Activated naive CD8-positive, alpha-beta T cell treated with anti-CD3 and anti-CD28 coated beads, Interleukin-2, amount 10 ng/mL, durations not matched to agents 7 days and 5 days (primary cell): ENCODE data around the gene RBM14. TPM values are rescaled to one million over a fixed set of nuclear protein-coding genes. Genes with fewer than 3 reads are reported as not detected.
A peak's percentile ranks its signal among the peaks of the same experiment; 100 is the strongest.
"Not testable (repeated sequence)": the region's sequence is repeated elsewhere in the genome, so short reads cannot be mapped to it uniquely, and the experiment has no call there.

ENCODE experiments used
- ATAC-seq: fragments of 150-1000 bp; cut with Tn5 transposase; one replicate; pipeline ENCODE4 v1.10.0; 2021; ENCODE audit warnings: low read depth, moderate library complexity
- POLR2A ChIA-PET: fragments of 350-600 bp; sonication (Branson Sonifier 250); formaldehyde crosslinking; loops from one replicate; lab custom pipeline; 2021; ENCODE audit warnings: antibody characterized with exemption; lab: Charles Lee
- DNase-seq: peaks from one replicate; pipeline ENCODE4 v3.0.0; 2021
- H3K27ac Mint-ChIP-seq: one replicate; pipeline ENCODE4 v1.8.0; 2022; ENCODE audit warnings: mild to moderate bottlenecking, mixed read lengths
- H3K27me3 Mint-ChIP-seq: one replicate; pipeline ENCODE4 v1.8.0; 2022; ENCODE audit warnings: mild to moderate bottlenecking, moderate library complexity, mixed read lengths
- H3K36me3 Mint-ChIP-seq: one replicate; pipeline ENCODE4 v1.8.0; 2021; ENCODE audit warnings: mild to moderate bottlenecking, mixed read lengths
- H3K4me1 Mint-ChIP-seq: one replicate; pipeline ENCODE4 v1.8.0; 2021; ENCODE audit warnings: mixed read lengths
- H3K4me3 Mint-ChIP-seq: one replicate; pipeline ENCODE4 v1.8.0; 2022; ENCODE audit warnings: mild to moderate bottlenecking, moderate library complexity, mixed read lengths
- H3K9me3 Mint-ChIP-seq: one replicate; pipeline ENCODE4 v1.8.0; 2021; ENCODE audit warnings: mixed read lengths
- total RNA-seq, 2 experiments: library from RNA; stranded (reverse); gene quantifications; one replicate each; pipeline ENCODE4 v1.2.3, GENCODE V29; 2021

RBM14 gene
- total RNA-seq, 2 experiments from 2014 or later: 150 to 151 TPM

DNA sequence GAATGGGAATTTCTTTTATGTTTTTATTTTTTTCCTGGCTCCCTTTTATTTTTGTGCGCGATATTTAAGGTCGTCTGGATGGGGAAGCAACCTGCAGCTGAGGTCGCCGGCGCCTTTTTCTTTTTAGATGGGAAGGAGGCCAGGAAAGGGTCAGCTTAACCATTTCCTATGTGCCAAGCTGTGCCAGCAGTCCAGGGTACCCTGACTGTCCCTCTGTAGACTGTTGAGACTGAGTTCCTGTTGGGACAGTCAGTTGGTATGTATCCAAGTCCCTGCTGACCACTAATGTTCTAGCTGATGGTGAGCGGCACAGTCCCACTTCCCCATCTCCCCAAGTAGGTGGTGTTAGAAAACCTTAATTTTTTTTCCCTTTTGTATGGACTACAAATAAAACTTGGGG, 10.5 kb downstream of the RBM14 start:
- H3K27ac Mint-ChIP-seq: no peak overlapping the region
- POLR2A ChIA-PET: interaction anchor here (0.9 to 2.5 kb wide), 3 partner anchors 8 to 11 kb away, joined by 4 to 13 read pairs (median 4); partner anchors contain the start of gene RBM4
- no peak overlapping the region for H3K4me3 Mint-ChIP-seq
- no peak for DNase-seq
- H3K9me3 Mint-ChIP-seq: no peaks in the 10 kb centered on the region
- H3K36me3 Mint-ChIP-seq: peaks cover 48% of the 10 kb centered on the region
- ATAC-seq: no peak
- no peaks in the 10 kb centered on the region for H3K27me3 Mint-ChIP-seq
- peaks cover 32% of the 10 kb centered on the region for H3K4me1 Mint-ChIP-seq

- Mint-ChIP-seq H3K36me3 (peaks cover 46% of the 10 kb centered on the region), H3K4me1 (peaks cover 23% of the 10 kb centered on the region), H3K9me3 (no peaks in the 10 kb centered on the region), H3K27me3 (no peaks in the 10 kb centered on the region), H3K27ac (no peak overlapping the region), H3K4me3 (no peak overlapping the region)
- POLR2A ChIA-PET: interaction anchor here (1.4 to 2.5 kb wide), 2 partner anchors 9 kb away, joined by 6 to 13 read pairs; partner anchors contain the start of gene RBM4
- ATAC-seq: no peak
- DNase-seq: no peak
Measured at GRCh38 chr11:66628061-66628603, 11.7 kb downstream of the RBM14 start.

DNA sequence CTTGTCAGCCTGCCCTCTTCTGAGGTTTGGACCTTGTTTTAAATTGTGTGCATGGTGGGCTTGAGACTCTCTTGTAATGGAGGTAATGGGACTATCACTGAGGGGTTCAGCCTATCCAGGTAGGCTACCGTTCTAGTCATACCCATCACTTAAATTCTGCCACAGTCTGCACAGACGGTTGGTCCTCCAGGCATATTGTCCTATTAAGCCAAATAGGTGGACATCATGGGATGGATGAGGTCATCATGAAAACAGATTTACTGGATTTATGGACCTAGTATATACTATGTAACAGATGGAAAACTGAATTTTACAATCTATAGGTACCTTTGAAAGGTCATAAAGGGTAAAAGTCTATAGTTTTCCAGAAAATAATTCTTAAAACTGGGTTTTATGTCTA, 12.9 kb downstream of the RBM14 start:
- no peak overlapping the region for H3K27ac Mint-ChIP-seq
- DNase-seq (no peak), ATAC-seq (no peak)
- H3K27me3 Mint-ChIP-seq: no peaks in the 10 kb centered on the region
- H3K9me3 Mint-ChIP-seq: no peaks in the 10 kb centered on the region
- peaks cover 13% of the 10 kb centered on the region for H3K4me1 Mint-ChIP-seq
- H3K36me3 Mint-ChIP-seq: peaks cover 39% of the 10 kb centered on the region
- POLR2A ChIA-PET: interaction anchor here (1.4 to 2.5 kb wide), 2 partner anchors 8 to 10 kb away, joined by 6 to 13 read pairs; partner anchors contain the start of gene RBM4
- no peak overlapping the region for H3K4me3 Mint-ChIP-seq

DNA sequence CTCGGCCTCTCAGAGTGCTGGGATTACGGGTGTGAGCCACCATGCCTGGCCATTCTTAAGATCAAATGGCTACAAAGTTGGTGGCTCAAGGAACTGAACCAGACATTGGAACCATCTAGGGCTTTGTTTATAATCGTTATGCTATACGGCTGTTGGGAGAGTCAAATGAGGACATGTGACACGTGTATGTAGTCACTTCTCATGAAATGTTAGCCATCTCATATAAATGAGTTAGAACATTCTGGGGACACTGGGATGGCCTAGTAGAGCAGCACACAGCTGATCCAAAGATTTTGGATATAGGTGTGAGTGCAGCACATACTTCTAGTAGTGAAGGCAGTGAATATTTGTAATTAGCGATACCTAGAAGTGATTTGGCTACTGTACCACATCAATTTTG, 15.5 kb downstream of the RBM14 start:
- H3K27me3 Mint-ChIP-seq: no peaks in the 10 kb centered on the region
- H3K9me3 Mint-ChIP-seq: no peaks in the 10 kb centered on the region
- H3K27ac Mint-ChIP-seq: no peak overlapping the region
- H3K4me3 Mint-ChIP-seq: no peak overlapping the region
- no peak for DNase-seq
- POLR2A ChIA-PET: interaction anchor here (1.0 to 11.7 kb wide), 2 partner anchors 11 to 17 kb away, joined by 5 to 211 read pairs; partner anchors contain the start of gene RBM14
- peaks cover 13% of the 10 kb centered on the region for H3K4me1 Mint-ChIP-seq
- ATAC-seq: no peak
- H3K36me3 Mint-ChIP-seq: peaks cover 40% of the 10 kb centered on the region

DNA sequence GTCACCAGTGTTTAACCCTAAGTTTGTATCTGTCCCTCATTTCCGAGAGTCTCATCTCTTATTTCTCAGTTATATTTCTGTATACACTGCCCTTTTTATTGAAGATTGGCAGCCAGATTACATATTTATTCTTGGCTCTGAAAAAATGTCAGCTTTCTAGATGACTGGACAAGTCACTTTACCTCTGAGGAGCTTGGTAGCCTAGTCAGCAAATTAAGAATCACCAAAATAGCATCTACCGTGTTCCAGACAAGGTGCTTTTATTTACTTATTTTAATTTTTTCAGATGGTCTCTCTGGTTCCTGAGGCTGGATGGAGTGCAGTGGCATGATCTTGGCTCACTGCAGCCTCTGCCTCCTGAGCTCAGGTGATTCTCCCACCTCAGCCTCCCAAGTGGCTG, 16.5 kb downstream of the RBM14 start:
- Mint-ChIP-seq H3K27ac (no peak overlapping the region), H3K27me3 (no peaks in the 10 kb centered on the region), H3K36me3 (peaks cover 34% of the 10 kb centered on the region), H3K4me1 (peaks cover 19% of the 10 kb centered on the region), H3K4me3 (no peak overlapping the region), H3K9me3 (no peaks in the 10 kb centered on the region)
- POLR2A ChIA-PET: interaction anchor here (11.7 kb wide), 1 partner anchor 12 kb away, joined by 211 read pairs; the partner anchor contains the start of gene RBM14
- no peak for ATAC-seq
- no peak for DNase-seq

DNA sequence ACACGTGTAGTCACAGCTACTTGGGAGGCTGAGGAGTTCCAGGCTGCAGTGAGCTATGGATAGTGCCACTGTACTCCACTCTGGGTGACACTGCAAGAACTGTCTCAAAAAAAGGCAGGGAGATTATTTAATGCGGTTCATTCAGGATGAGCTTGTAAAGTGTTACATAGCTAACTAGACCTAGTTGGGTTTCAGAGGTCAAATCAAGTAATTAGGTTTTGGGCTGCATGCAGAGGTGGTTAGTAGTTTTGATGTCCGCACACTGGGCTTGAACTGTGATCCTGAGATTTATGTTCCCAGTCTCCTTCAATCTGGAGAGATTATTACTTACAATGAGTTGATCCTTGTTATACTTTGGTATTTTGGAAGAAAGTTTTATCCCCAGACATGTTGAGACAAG, 20.0 kb downstream of the RBM14 start:
- DNase-seq (no peak), ATAC-seq (no peak)
- peaks cover 31% of the 10 kb centered on the region for H3K36me3 Mint-ChIP-seq
- no peaks in the 10 kb centered on the region for H3K27me3 Mint-ChIP-seq
- H3K9me3 Mint-ChIP-seq: no peaks in the 10 kb centered on the region
- no peak overlapping the region for H3K27ac Mint-ChIP-seq
- H3K4me1 Mint-ChIP-seq: peaks cover 34% of the 10 kb centered on the region
- no peak overlapping the region for H3K4me3 Mint-ChIP-seq
- POLR2A ChIA-PET: interaction anchor here (2.3 to 11.7 kb wide), 2 partner anchors 8 to 16 kb away, joined by 13 to 211 read pairs; partner anchors contain the start of gene RBM14

DNA sequence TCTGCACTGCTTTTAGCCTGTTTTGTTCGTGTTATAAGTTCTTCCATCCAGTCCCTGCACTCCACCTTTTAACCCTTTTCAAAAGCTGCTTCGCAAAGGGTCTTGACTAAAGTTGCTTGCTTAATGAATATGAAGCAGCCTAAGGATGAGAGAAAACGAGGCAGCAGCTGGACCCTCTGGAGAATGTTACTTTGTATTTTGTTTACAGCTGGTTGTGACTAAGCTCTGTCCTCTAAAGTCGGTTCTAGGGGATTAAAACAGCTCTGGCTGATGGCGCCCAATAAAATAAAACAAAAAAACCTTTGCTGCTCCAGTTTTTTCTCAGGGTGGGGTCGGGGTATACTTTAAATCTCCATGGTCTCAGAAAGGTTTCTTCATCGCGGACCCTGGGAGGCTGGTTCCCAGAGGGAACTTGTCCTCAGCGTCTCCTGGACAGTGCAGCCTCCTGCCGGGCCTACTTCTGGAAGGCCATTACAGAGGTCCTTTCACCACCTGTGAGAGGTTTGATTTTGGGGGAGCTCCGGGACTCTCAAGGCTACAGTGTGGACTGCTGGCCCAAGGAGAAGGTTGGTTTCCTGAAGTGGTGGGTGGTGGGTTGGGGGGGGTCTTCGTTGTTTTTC, 21.2 kb downstream of the RBM14 start:
- ATAC-seq (no peak), DNase-seq (no peak)
- POLR2A ChIA-PET: interaction anchor here (0.5 to 11.7 kb wide), 18 partner anchors 10 to 274 kb away, joined by 3 to 211 read pairs (median 6); partner anchors contain the start of genes DPP3, PELI3, RBM14 and RBM4B
- peaks cover 36% of the 10 kb centered on the region for H3K36me3 Mint-ChIP-seq
- H3K27me3 Mint-ChIP-seq: no peaks in the 10 kb centered on the region
- peak overlapping the region; percentile 91 for H3K4me3 Mint-ChIP-seq
- no peaks in the 10 kb centered on the region for H3K9me3 Mint-ChIP-seq
- H3K4me1 Mint-ChIP-seq: peaks cover 43% of the 10 kb centered on the region
- peak overlapping the region; percentile 92 for H3K27ac Mint-ChIP-seq

DNA sequence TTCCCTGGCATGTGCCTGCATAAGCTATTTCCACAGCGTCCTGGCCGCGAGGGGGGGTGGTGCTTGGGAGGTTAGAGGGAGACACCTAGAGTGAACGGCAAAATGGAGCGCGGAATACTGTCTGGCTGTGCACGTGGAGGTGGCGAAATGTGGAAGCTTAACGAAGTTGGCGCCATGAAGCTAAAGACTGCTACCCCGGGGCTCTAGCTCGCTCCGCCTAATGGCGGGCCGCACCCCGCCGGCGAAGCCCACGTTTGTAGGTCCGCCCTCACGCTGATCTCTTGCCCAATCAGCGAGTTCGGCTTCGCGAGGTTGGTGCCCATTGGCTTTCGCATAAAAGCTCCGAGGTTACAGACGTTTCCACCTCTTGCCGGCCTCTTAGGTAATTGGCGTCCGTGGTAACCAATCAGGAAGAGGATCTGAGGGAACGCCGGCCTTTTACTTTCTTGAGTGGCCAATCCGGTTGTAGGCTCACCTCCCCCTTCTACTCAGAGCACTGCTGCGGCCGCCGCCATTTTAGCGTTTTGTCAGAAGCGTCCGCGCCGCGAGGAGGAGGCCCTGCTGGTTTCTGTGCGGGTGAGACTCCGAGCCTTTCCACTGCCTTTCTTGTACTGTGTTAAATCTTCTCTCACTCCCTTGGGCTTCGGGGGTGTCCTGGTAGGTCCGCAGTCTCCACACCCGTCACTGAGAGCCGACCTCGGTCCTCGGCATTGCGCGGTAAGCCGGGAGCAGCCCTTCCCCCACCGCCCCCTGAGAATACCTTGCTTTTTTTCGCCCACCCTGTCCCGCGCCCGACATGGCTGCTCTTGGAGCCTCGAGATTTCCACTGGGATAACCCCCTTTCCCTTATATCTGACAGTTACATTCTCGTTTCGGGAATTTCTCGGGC, 22.0 kb downstream of the RBM14 start, which contains the start of gene RBM4:
Gene RBM4, plus strand, starts transcription at position 527 of the 889 bp plus-strand sequence. CDS start 1,009 bp downstream, outside the sequence.
- H3K4me3 Mint-ChIP-seq: peak within 1 kb of the TSS; percentile 91
- ATAC-seq (peak; percentile 95), DNase-seq (peak; percentile 90)
- peaks cover 51% of the 10 kb centered on the region for H3K4me1 Mint-ChIP-seq
- no peaks in the 10 kb centered on the region for H3K27me3 Mint-ChIP-seq
- no peaks in the 10 kb centered on the region for H3K9me3 Mint-ChIP-seq
- peaks cover 43% of the 10 kb centered on the region for H3K36me3 Mint-ChIP-seq
- H3K27ac Mint-ChIP-seq: peak within 1 kb of the TSS; percentile 92
- POLR2A ChIA-PET: interaction anchor here (0.5 to 11.7 kb wide), 21 partner anchors 10 to 299 kb away, joined by 3 to 211 read pairs (median 6); partner anchors contain the start of genes ACTN3, DPP3, PELI3 and RBM14

- no peaks in the 10 kb centered on the region for H3K27me3 Mint-ChIP-seq
- H3K4me3 Mint-ChIP-seq: peak overlapping the region; percentile 91
- H3K27ac Mint-ChIP-seq: peak overlapping the region; percentile 92
- POLR2A ChIA-PET: interaction anchor here (0.6 to 11.7 kb wide), 13 partner anchors 10 to 300 kb away, joined by 3 to 211 read pairs (median 6); partner anchors contain the start of genes ACTN3, DPP3, RBM14 and RBM4B
- ATAC-seq: peak; percentile 2
- H3K4me1 Mint-ChIP-seq: peaks cover 53% of the 10 kb centered on the region
- DNase-seq: no peak
- no peaks in the 10 kb centered on the region for H3K9me3 Mint-ChIP-seq
- H3K36me3 Mint-ChIP-seq: peaks cover 44% of the 10 kb centered on the region
Measured at GRCh38 chr11:66639066-66639813, 22.8 kb downstream of the RBM14 start.

- DNase-seq, ATAC-seq, H3K9me3 Mint-ChIP-seq, H3K27me3 Mint-ChIP-seq: not testable (repeated sequence)
- peaks cover 44% of the 10 kb centered on the region for H3K36me3 Mint-ChIP-seq
- H3K4me3 Mint-ChIP-seq: peak overlapping the region; percentile 91
- H3K27ac Mint-ChIP-seq: peak overlapping the region; percentile 92
- POLR2A ChIA-PET: interaction anchor here (1.2 to 11.7 kb wide), 5 partner anchors 9 to 94 kb away, joined by 5 to 211 read pairs (median 14); partner anchors contain the start of genes ACTN3, RBM14, RBM4B and ZDHHC24
- peaks cover 59% of the 10 kb centered on the region for H3K4me1 Mint-ChIP-seq
Measured at GRCh38 chr11:66639814-66640340, 23.4 kb downstream of the RBM14 start.

DNA sequence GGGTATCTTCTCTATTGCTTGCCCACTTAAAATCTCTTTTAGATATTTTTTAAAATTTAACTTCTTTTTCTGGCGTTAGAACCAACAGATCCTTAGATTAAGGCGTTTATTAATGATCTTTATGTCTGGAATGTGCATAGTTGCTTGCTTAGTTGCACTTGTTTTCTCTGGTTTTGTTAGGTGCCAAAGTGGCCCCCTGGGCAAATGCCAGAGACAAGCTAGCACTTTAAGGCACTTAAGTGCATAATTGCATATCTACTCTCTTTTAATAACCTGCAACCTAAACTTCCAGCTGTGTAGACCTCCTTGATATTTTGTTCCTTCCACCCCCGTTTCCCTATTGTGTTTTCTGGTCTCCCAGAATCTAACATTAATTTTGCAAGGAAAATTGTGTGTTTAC, 25.4 kb downstream of the RBM14 start:
- Mint-ChIP-seq H3K9me3 (no peaks in the 10 kb centered on the region), H3K27ac (peak overlapping the region; percentile 49), H3K4me3 (peak overlapping the region; percentile 91), H3K4me1 (peaks cover 72% of the 10 kb centered on the region), H3K27me3 (no peaks in the 10 kb centered on the region), H3K36me3 (peaks cover 63% of the 10 kb centered on the region)
- ATAC-seq (no peak), DNase-seq (no peak)
- POLR2A ChIA-PET: interaction anchor here (1.7 kb wide), 1 partner anchor 25 kb away, joined by 5 read pairs; no protein-coding TSS in a partner anchor
